ENCODE results near the gene CRY2. TPM values are rescaled to one million over a fixed set of nuclear protein-coding genes. Genes with fewer than 3 reads are reported as not detected.

The CRY2 gene
- total RNA-seq, 2 donors from 2014 or later: 24.6 to 65.9 TPM

DNA sequence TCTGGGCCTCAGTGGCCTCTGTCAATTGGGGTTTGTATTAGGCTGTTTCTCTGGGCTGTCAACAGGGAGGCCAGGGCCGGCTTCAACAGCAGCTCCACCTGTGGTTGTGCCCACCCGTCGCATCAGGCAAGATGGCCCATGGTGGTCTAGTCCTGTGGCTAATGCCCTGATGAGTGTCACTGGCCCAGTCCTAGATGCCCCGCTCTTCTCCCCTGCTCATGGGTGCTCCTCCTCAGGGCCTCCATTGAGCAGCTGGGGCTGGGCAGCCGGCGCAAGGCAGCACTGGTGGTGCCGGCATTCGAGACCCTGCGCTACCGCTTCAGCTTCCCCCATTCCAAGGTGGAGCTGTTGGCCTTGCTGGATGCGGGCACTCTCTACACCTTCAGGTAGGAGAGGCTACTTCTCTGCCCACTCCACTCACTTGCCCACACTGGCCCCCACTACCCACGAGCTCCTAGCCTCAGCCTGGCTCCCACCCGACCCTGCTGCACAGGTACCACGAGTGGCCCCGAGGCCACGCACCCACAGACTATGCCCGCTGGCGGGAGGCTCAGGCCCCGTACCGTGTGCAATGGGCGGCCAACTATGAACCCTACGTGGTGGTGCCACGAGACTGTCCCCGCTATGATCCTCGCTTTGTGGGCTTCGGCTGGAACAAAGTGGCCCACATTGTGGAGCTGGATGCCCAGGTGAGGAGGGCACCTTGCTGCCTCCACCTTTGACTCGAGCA lies 80.6 kb downstream of the CRY2 start:
- no peak for ATAC-seq
- no peak for TF ChIP-seq POLR2A (IDR thresholded peaks at IDR 0.05)
- TF ChIP-seq, protein P1, sequence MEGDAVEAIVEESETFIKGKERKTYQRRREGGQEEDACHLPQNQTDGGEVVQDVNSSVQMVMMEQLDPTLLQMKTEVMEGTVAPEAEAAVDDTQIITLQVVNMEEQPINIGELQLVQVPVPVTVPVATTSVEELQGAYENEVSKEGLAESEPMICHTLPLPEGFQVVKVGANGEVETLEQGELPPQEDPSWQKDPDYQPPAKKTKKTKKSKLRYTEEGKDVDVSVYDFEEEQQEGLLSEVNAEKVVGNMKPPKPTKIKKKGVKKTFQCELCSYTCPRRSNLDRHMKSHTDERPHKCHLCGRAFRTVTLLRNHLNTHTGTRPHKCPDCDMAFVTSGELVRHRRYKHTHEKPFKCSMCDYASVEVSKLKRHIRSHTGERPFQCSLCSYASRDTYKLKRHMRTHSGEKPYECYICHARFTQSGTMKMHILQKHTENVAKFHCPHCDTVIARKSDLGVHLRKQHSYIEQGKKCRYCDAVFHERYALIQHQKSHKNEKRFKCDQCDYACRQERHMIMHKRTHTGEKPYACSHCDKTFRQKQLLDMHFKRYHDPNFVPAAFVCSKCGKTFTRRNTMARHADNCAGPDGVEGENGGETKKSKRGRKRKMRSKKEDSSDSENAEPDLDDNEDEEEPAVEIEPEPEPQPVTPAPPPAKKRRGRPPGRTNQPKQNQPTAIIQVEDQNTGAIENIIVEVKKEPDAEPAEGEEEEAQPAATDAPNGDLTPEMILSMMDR (IDR thresholded peaks at IDR 0.05): no peak
- Histone ChIP-seq H3K4me3 (no peak overlapping the region), H3K27ac (no peak overlapping the region), H3K4me1 (peaks cover 14% of the 10 kb centered on the region), H3K27me3 (no peaks in the 10 kb centered on the region), H3K36me3 (replicated peaks in 1 of 2; ENCODE audit: insufficient read depth in 1 of 2, low read depth in 2 of 2) (peaks cover 0 to 5% of the 10 kb centered on the region in 2 donors), H3K9me3 (no peaks in the 10 kb centered on the region)
- WGBS, 2 donors: 80 to 88% methylated on average over 3 to 24 of the region's 27 CpGs
- intact Hi-C loops (cut with DNase I): no loop called here
- DNase-seq: peak in 1 of 4 donors; percentile 10

DNA sequence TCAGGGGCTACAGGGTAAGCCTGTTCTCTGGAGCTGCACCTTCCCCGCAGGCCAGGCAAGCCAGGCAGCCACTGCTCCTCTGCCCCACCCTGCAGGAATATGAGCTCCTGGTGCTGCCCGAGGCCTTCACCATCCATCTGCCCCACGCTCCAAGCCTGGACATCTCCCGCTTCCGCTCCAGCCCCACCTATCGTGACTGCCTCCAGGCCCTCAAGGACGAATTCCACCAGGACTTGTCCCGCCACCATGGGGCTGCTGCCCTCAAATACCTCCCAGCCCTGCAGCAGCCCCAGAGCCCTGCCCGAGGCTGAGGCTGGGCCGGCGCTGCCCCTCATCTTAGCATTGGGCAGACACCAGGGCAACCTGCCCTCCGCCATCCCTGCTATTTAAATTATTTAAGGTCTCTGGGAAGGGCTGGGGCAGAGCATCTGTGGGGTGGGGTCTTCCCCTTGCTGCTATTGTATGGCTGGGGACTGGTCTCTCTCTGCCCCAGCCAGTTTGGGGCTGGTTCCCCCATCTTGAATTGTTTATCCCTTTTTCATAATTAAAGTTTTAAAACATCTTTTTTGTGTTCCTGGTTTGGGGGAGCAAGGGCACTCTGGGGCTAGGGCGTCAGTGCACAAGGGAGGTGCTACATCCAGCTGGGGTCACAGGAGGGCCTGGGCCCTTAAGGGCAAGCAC lies 81.4 kb downstream of the CRY2 start:
- Histone ChIP-seq H3K4me3 (no peak overlapping the region), H3K4me1 (peaks cover 15% of the 10 kb centered on the region), H3K27ac (no peak overlapping the region), H3K36me3 (replicated peaks in 1 of 2; ENCODE audit: insufficient read depth in 1 of 2, low read depth in 2 of 2) (peaks cover 0 to 5% of the 10 kb centered on the region in 2 donors), H3K27me3 (no peaks in the 10 kb centered on the region), H3K9me3 (no peaks in the 10 kb centered on the region)
- intact Hi-C loops (cut with DNase I): no loop called here
- 79 to 83% methylated on average over 11 to 13 of the region's 13 CpGs for WGBS, 2 donors
- TF ChIP-seq POLR2A (IDR thresholded peaks at IDR 0.05): no peak
- TF ChIP-seq, protein P1 (IDR thresholded peaks at IDR 0.05): no peak
- DNase-seq (no peak), ATAC-seq (no peak)

DNA sequence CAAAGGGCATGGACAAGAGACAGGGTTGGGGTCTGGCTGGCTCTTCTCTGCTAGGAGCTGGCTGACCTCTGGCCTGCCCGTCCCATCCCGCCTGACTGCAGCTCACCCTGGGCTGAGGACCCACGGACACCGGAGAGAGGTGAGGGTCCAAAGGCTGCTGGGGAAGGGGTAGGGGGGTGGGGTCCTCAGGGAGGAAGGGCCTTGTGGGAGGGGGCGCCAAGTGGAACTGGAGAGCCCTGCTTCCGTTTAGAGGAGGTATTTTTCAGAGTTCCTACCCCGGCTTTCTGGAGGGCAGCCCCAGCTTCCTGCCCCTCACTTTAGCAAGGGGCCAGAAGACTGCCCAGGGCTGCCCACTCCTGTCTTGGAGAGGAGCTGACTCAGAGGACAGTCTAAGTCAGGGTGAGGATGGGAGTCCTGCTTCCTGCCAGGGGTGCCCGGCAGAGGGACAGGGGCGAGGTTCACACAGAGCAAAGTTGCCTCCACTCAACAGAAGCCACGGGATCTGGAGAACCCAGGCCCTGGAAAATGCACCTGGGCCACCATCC lies 82.3 kb downstream of the CRY2 start:
- 77 to 79% methylated on average over 10 of the region's 10 CpGs for WGBS, 2 donors
- ATAC-seq (no peak), DNase-seq (peak in 1 of 4 donors; percentile 11)
- Histone ChIP-seq H3K27me3 (no peaks in the 10 kb centered on the region), H3K27ac (peak overlapping the region in 1 of 4 donors; percentile 25), H3K4me1 (peaks cover 24% of the 10 kb centered on the region), H3K4me3 (no peak overlapping the region), H3K9me3 (no peaks in the 10 kb centered on the region), H3K36me3 (replicated peaks in 1 of 2; ENCODE audit: insufficient read depth in 1 of 2, low read depth in 2 of 2) (peaks cover 0 to 7% of the 10 kb centered on the region in 2 donors)
- intact Hi-C loops (cut with DNase I): no loop called here
- TF ChIP-seq, protein P1 (IDR thresholded peaks at IDR 0.05): no peak
- no peak for TF ChIP-seq POLR2A (IDR thresholded peaks at IDR 0.05)

DNA sequence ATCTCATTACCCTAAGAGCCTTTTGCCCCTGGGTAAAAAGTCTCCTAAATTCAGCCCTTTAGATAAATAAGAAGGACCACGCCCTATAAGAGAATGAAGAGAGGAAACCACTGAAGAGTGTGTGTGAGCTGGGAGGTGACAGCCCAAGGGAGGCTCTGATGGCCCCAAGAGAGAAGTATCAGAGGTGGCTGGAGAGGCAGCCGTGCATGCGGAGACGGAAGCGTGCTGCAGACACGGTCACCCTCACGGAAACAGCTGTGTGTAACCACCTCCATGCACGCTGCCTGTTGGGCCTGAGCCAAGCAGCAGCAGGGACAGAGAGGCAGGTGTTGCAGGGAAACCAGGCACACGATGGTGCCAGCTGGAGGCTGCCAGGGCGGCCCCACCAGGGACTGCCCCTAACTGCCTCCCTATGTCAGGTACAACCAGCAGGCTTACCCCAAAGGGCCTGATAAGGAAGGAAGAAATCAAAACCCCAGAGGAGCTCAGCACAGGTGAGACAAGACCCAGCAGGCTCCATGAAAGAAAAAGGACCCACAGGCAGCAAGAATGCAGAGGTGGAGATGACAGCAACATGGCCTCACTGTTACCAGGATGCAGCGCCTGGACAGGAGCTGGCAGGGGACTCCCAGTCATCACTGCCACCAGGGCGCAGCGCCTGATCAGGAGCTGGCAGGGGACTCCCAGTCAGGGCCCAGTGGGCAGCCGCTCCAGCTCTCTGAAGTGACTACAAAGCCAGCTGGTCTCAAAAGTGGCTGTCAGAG lies 82.9 kb downstream of the CRY2 start:
- WGBS, 2 donors: 51 to 55% methylated on average over 14 of the region's 14 CpGs
- Histone ChIP-seq H3K4me3 (no peak overlapping the region), H3K9me3 (no peaks in the 10 kb centered on the region), H3K27me3 (no peaks in the 10 kb centered on the region), H3K36me3 (replicated peaks in 1 of 2; ENCODE audit: insufficient read depth in 1 of 2, low read depth in 2 of 2) (peaks cover 0 to 7% of the 10 kb centered on the region in 2 donors), H3K4me1 (peaks cover 30% of the 10 kb centered on the region), H3K27ac (peak overlapping the region in 2 of 4 donors; percentile 25 to 39)
- ATAC-seq: peak; percentile 25
- TF ChIP-seq POLR2A (IDR thresholded peaks at IDR 0.05): no peak
- TF ChIP-seq, protein P1 (IDR thresholded peaks at IDR 0.05): no peak
- DNase-seq: peak; percentile 53 to 78 (median 76)
- intact Hi-C loops (cut with DNase I): no loop called here
